Measurements from ENCODE around the gene SCPEP1. TPM values are rescaled to one million over a fixed set of nuclear protein-coding genes. Genes with fewer than 3 reads are reported as not detected.

Gene SCPEP1
- total RNA-seq, 2 experiments from 2014 or later: 9.7 to 14.8 TPM

GRCh38 chr17:56982312-56982711 lies 4.4 kb downstream of the SCPEP1 start:
- DNase-seq: no peak
- intact Hi-C loops (cut with DNase I, micrococcal nuclease): no loop called here
- H3K4me1 Mint-ChIP-seq: peaks cover 13% of the 10 kb centered on the region
- no peak overlapping the region for H3K27ac Mint-ChIP-seq
- ChIA-PET CTCF (interaction anchor here (0.9 to 1.2 kb wide), 2 partner anchors 27 to 81 kb away, joined by 3 read pairs; no protein-coding TSS in a partner anchor), POLR2A (no interaction called here)
- H3K27me3 Mint-ChIP-seq: no peaks in the 10 kb centered on the region
- ATAC-seq: no peak
- peaks cover 7% of the 10 kb centered on the region for H3K36me3 Mint-ChIP-seq (ENCODE audit: low read depth)
- no peak overlapping the region for H3K4me3 Mint-ChIP-seq
- H3K9me3 Mint-ChIP-seq (ENCODE audit: low read depth): no peaks in the 10 kb centered on the region

GRCh38 chr17:56983366-56983765 lies 5.4 kb downstream of the SCPEP1 start:
- no peak overlapping the region for H3K4me3 Mint-ChIP-seq
- no peaks in the 10 kb centered on the region for H3K9me3 Mint-ChIP-seq (ENCODE audit: low read depth)
- H3K36me3 Mint-ChIP-seq (ENCODE audit: low read depth): peaks cover 13% of the 10 kb centered on the region
- DNase-seq (no peak), ATAC-seq (no peak)
- ChIA-PET POLR2A (no interaction called here), CTCF (no interaction called here)
- no peak overlapping the region for H3K27ac Mint-ChIP-seq
- no peaks in the 10 kb centered on the region for H3K27me3 Mint-ChIP-seq
- intact Hi-C loops (cut with DNase I, micrococcal nuclease): no loop called here
- H3K4me1 Mint-ChIP-seq: peaks cover 9% of the 10 kb centered on the region

- no peak overlapping the region for H3K27ac Mint-ChIP-seq
- POLR2A ChIA-PET: no interaction called here
- intact Hi-C loops (cut with DNase I, micrococcal nuclease): no loop called here
Measured at GRCh38 chr17:56985371-56986162, 7.6 kb downstream of the SCPEP1 start.

GRCh38 chr17:56987283-56987834 lies 9.4 kb downstream of the SCPEP1 start:
- ATAC-seq (no peak), DNase-seq (no peak)
- Mint-ChIP-seq H3K9me3 (ENCODE audit: low read depth) (no peaks in the 10 kb centered on the region), H3K36me3 (ENCODE audit: low read depth) (peaks cover 16% of the 10 kb centered on the region), H3K27me3 (no peaks in the 10 kb centered on the region), H3K27ac (no peak overlapping the region), H3K4me1 (no peaks in the 10 kb centered on the region), H3K4me3 (no peak overlapping the region)
- ChIA-PET POLR2A (no interaction called here), CTCF (no interaction called here)
- intact Hi-C loops (cut with DNase I, micrococcal nuclease): no loop called here

More at GRCh38 chr17:56985371-56986162, 7.6 kb downstream of the SCPEP1 start:
- Mint-ChIP-seq H3K27me3 (no peaks in the 10 kb centered on the region), H3K4me1 (no peaks in the 10 kb centered on the region), H3K9me3 (ENCODE audit: low read depth) (no peaks in the 10 kb centered on the region), H3K36me3 (ENCODE audit: low read depth) (peaks cover 16% of the 10 kb centered on the region), H3K4me3 (no peak overlapping the region)
- CTCF ChIA-PET: no interaction called here
- ATAC-seq: no peak
- no peak for DNase-seq

- no peak for DNase-seq
- H3K27ac Mint-ChIP-seq: no peak overlapping the region
- intact Hi-C loops (cut with DNase I, micrococcal nuclease): no loop called here
- no peak overlapping the region for H3K4me3 Mint-ChIP-seq
- CTCF ChIA-PET: interaction anchor here (0.7 to 2.2 kb wide), 4 partner anchors 11 to 1351 kb away, joined by 3 to 13 read pairs (median 4); no protein-coding TSS in a partner anchor
- POLR2A ChIA-PET: no interaction called here
- H3K4me1 Mint-ChIP-seq: no peaks in the 10 kb centered on the region
- peaks cover 16% of the 10 kb centered on the region for H3K36me3 Mint-ChIP-seq (ENCODE audit: low read depth)
- no peaks in the 10 kb centered on the region for H3K9me3 Mint-ChIP-seq (ENCODE audit: low read depth)
- ATAC-seq: no peak
- H3K27me3 Mint-ChIP-seq: no peaks in the 10 kb centered on the region
Measured at GRCh38 chr17:56988901-56989572, 11.1 kb downstream of the SCPEP1 start.

- POLR2A ChIA-PET: interaction anchor here (0.6 kb wide), 1 partner anchor 65 kb away, joined by 5 read pairs; no protein-coding TSS in a partner anchor
- H3K36me3 Mint-ChIP-seq (ENCODE audit: low read depth): peaks cover 12% of the 10 kb centered on the region
- ATAC-seq: no peak
- no peak overlapping the region for H3K27ac Mint-ChIP-seq
- DNase-seq: no peak
- intact Hi-C loops (cut with DNase I, micrococcal nuclease): no loop called here
- CTCF ChIA-PET: no interaction called here
- H3K4me1 Mint-ChIP-seq: no peaks in the 10 kb centered on the region
- H3K4me3 Mint-ChIP-seq: no peak overlapping the region
- no peaks in the 10 kb centered on the region for H3K9me3 Mint-ChIP-seq (ENCODE audit: low read depth)
- H3K27me3 Mint-ChIP-seq: no peaks in the 10 kb centered on the region
Measured at GRCh38 chr17:56992364-56992763, 14.4 kb downstream of the SCPEP1 start.

GRCh38 chr17:56994009-56994792 lies 16.3 kb downstream of the SCPEP1 start:
- Mint-ChIP-seq H3K9me3 (ENCODE audit: low read depth) (no peaks in the 10 kb centered on the region), H3K4me3 (no peak overlapping the region), H3K27ac (no peak overlapping the region), H3K36me3 (ENCODE audit: low read depth) (peaks cover 3% of the 10 kb centered on the region), H3K27me3 (no peaks in the 10 kb centered on the region), H3K4me1 (no peaks in the 10 kb centered on the region)
- no peak for ATAC-seq
- intact Hi-C loops (cut with DNase I, micrococcal nuclease): no loop called here
- no peak for DNase-seq
- ChIA-PET POLR2A (no interaction called here), CTCF (interaction anchor here (1.3 kb wide), 1 partner anchor 28 kb away, joined by 3 read pairs; no protein-coding TSS in a partner anchor)

GRCh38 chr17:56995766-56996165 lies 17.8 kb downstream of the SCPEP1 start:
- Mint-ChIP-seq H3K36me3 (ENCODE audit: low read depth) (peaks cover 3% of the 10 kb centered on the region), H3K9me3 (ENCODE audit: low read depth) (no peaks in the 10 kb centered on the region), H3K27me3 (no peaks in the 10 kb centered on the region), H3K27ac (no peak overlapping the region), H3K4me1 (no peaks in the 10 kb centered on the region), H3K4me3 (no peak overlapping the region)
- ATAC-seq (no peak), DNase-seq (no peak)
- intact Hi-C loops (cut with DNase I, micrococcal nuclease): no loop called here
- ChIA-PET POLR2A (no interaction called here), CTCF (no interaction called here)

GRCh38 chr17:56997313-56997712 lies 19.4 kb downstream of the SCPEP1 start:
- POLR2A ChIA-PET: no interaction called here
- DNase-seq: no peak

GRCh38 chr17:57001541-57001940 lies 23.6 kb downstream of the SCPEP1 start:
- no peaks in the 10 kb centered on the region for H3K9me3 Mint-ChIP-seq (ENCODE audit: low read depth)
- no peak for ATAC-seq
- CTCF ChIA-PET: interaction anchor here (0.6 to 3.8 kb wide), 2 partner anchors 12 to 800 kb away, joined by 3 to 13 read pairs; no protein-coding TSS in a partner anchor
- H3K4me1 Mint-ChIP-seq: no peaks in the 10 kb centered on the region
- POLR2A ChIA-PET: no interaction called here
- no peak overlapping the region for H3K4me3 Mint-ChIP-seq
- H3K27me3 Mint-ChIP-seq: no peaks in the 10 kb centered on the region
- no peak overlapping the region for H3K27ac Mint-ChIP-seq
- no peak for DNase-seq
- H3K36me3 Mint-ChIP-seq (ENCODE audit: low read depth): peaks cover 3% of the 10 kb centered on the region
- intact Hi-C loops (cut with DNase I, micrococcal nuclease): no loop called here

More at GRCh38 chr17:56997313-56997712, 19.4 kb downstream of the SCPEP1 start:
- no peaks in the 10 kb centered on the region for H3K9me3 Mint-ChIP-seq (ENCODE audit: low read depth)
- H3K4me1 Mint-ChIP-seq: no peaks in the 10 kb centered on the region
- no peak for ATAC-seq
- intact Hi-C loops (cut with DNase I, micrococcal nuclease): no loop called here
- CTCF ChIA-PET: no interaction called here
- no peaks in the 10 kb centered on the region for H3K27me3 Mint-ChIP-seq
- peaks cover 3% of the 10 kb centered on the region for H3K36me3 Mint-ChIP-seq (ENCODE audit: low read depth)
- no peak overlapping the region for H3K27ac Mint-ChIP-seq
- no peak overlapping the region for H3K4me3 Mint-ChIP-seq

- H3K4me1 Mint-ChIP-seq: no peaks in the 10 kb centered on the region
- ChIA-PET CTCF (interaction anchor here (0.7 kb wide), 1 partner anchor 60 kb away, joined by 3 read pairs; no protein-coding TSS in a partner anchor), POLR2A (no interaction called here)
- H3K9me3 Mint-ChIP-seq (ENCODE audit: low read depth): no peaks in the 10 kb centered on the region
- H3K27me3 Mint-ChIP-seq: no peaks in the 10 kb centered on the region
- no peak overlapping the region for H3K27ac Mint-ChIP-seq
- H3K4me3 Mint-ChIP-seq: no peak overlapping the region
- no peak for DNase-seq
- ATAC-seq: no peak
- H3K36me3 Mint-ChIP-seq (ENCODE audit: low read depth): no peaks in the 10 kb centered on the region
- intact Hi-C loops (cut with DNase I, micrococcal nuclease): no loop called here
Measured at GRCh38 chr17:57002904-57003303, 25.0 kb downstream of the SCPEP1 start.

Data from activated CD4-positive, alpha-beta T cell treated with anti-CD3 and anti-CD28 coated beads for 36 hours (primary cell).